Prostate gland (tissue), 2 donors: ENCODE data around the gene GTPBP3. TPM values are rescaled to one million over a fixed set of nuclear protein-coding genes. Genes with fewer than 3 reads are reported as not detected.
"Not testable (repeated sequence)": the region's sequence is repeated elsewhere in the genome, so short reads cannot be mapped to it uniquely, and the experiment has no call there.

Source experiments
- DNase-seq: peaks from one replicate; pipeline ENCODE4 v3.0.0-alpha.2; 2019; ENCODE audit warnings: low spot score
- H3K27ac ChIP-seq, 2 donors: fragments of 200-600 bp; sonication (generic); 2 replicates each; pipeline ENCODE4 v1.5.1; 2017 to 2019
- H3K27me3 ChIP-seq: fragments of 200-600 bp; sonication (generic); replicated peaks from 2 replicates; pipeline ENCODE4 v1.5.1; 2019; ENCODE audit not compliant: insufficient read depth
- H3K36me3 ChIP-seq, 2 donors: fragments of 200-600 bp; sonication (generic); 1 replicate in 1 of 2; 2 replicates in 1 of 2; pipeline versions ENCODE4 v1.5.1 to v1.8.1; 2017 to 2019
- H3K4me1 ChIP-seq: fragments of 200-600 bp; sonication (generic); replicated peaks from 2 replicates; pipeline ENCODE4 v1.5.1; 2019
- H3K4me3 ChIP-seq, 2 donors: fragments of 200-600 bp; sonication (generic); 2 replicates each; pipeline ENCODE4 v1.5.1; 2017 to 2019
- H3K9me3 ChIP-seq: fragments of 200-600 bp; sonication (generic); 2 replicates; pipeline ENCODE4 v1.5.1; 2017
- CTCF ChIP-seq, 4 experiments: fragments of 200-600 bp in 2 of 4; fragments of 450-650 bp in 2 of 4; sonication (generic) in 2 of 4; IDR thresholded peaks; 1 replicate in 3 of 4; 2 replicates in 1 of 4; pipeline ENCODE4 v1.5.1; 2016 to 2019; ENCODE audit warnings: antibody characterized with exemption in 4 of 4, mild to moderate bottlenecking in 2 of 4, moderate library complexity in 2 of 4
- POLR2A ChIP-seq: fragments of 450-650 bp; IDR thresholded peaks from one replicate; pipeline ENCODE4 v1.6.1; 2016; ENCODE audit warnings: antibody characterized with exemption, mild to moderate bottlenecking
- POLR2AphosphoS5 ChIP-seq: sonication (generic); formaldehyde crosslinking; IDR thresholded peaks from one replicate; pipeline ENCODE4 v1.6.1; 2017; ENCODE audit warnings: antibody characterized with exemption
- WGBS: methylation state at CpG from one replicate; pipeline ENCODE4 v1.1.5; 2018; 5-methylcytosine and 5-hydroxymethylcytosine counted together
- intact Hi-C: fragments of 100-400 bp; cut with DNase I; formaldehyde crosslinking; loops from one replicate; pipeline ENCODE4 v1.14.2; 2022
- total RNA-seq, 2 donors: library from RNA; depleted of rRNA; stranded (reverse); fragments of >200 nt; gene quantifications; one replicate each; pipeline ENCODE4 v1.1.0, GENCODE V29; 2016

Gene GTPBP3
- total RNA-seq, 2 donors from 2014 or later = 42.4 to 67.0 TPM

- intact Hi-C loops = loop anchor here (5.0 kb wide), 1 partner anchor 93 kb away; no protein-coding TSS in a partner anchor
- 84% methylated on average over 44 of the region's 48 CpGs for WGBS
- TF ChIP-seq POLR2AphosphoS5 = no peak
- no peak for TF ChIP-seq CTCF (IDR thresholded peaks at IDR 0.05)
- TF ChIP-seq POLR2A = no peak
- H3K9me3 ChIP-seq = no peaks in the 10 kb centered on the region
- no peak overlapping the region for H3K4me3 ChIP-seq
- no peaks in the 10 kb centered on the region for H3K27me3 ChIP-seq
- no peak for DNase-seq
- no peaks in the 10 kb centered on the region for H3K36me3 ChIP-seq
- no peaks in the 10 kb centered on the region for H3K4me1 ChIP-seq
- no peak overlapping the region for H3K27ac ChIP-seq
Measured at GRCh38 chr19:17294051-17294891, 43.1 kb upstream of the GTPBP3 start.

GRCh38 chr19:17295551-17295950 is 41.8 kb upstream of the GTPBP3 start:
- H3K27ac ChIP-seq, H3K4me1 ChIP-seq, H3K27me3 ChIP-seq, H3K36me3 ChIP-seq, intact Hi-C loops, DNase-seq, H3K4me3 ChIP-seq, H3K9me3 ChIP-seq: not testable (repeated sequence)
- WGBS = 97% methylated on average over 6 of the region's 6 CpGs

- H3K9me3 ChIP-seq = no peaks in the 10 kb centered on the region
- no peaks in the 10 kb centered on the region for H3K36me3 ChIP-seq
- no peaks in the 10 kb centered on the region for H3K4me1 ChIP-seq
- no peaks in the 10 kb centered on the region for H3K27me3 ChIP-seq
- WGBS = 68% methylated on average over 4 of the region's 4 CpGs
- no peak for TF ChIP-seq POLR2AphosphoS5
- TF ChIP-seq POLR2A = no peak
- no peak for TF ChIP-seq CTCF (IDR thresholded peaks at IDR 0.05)
- intact Hi-C loops = no loop called here
- H3K27ac ChIP-seq = no peak overlapping the region
- DNase-seq = no peak
- H3K4me3 ChIP-seq = no peak overlapping the region
Measured at GRCh38 chr19:17296273-17296672, 41.1 kb upstream of the GTPBP3 start.

- no peaks in the 10 kb centered on the region for H3K9me3 ChIP-seq
- no peak for DNase-seq
- no peaks in the 10 kb centered on the region for H3K4me1 ChIP-seq
- no peak overlapping the region for H3K4me3 ChIP-seq
- H3K36me3 ChIP-seq = no peaks in the 10 kb centered on the region
- no peak overlapping the region for H3K27ac ChIP-seq
- intact Hi-C loops = no loop called here
- no peak for TF ChIP-seq POLR2A
- WGBS = 92% methylated on average over 6 of the region's 6 CpGs
- H3K27me3 ChIP-seq = no peaks in the 10 kb centered on the region
Measured at GRCh38 chr19:17296976-17297375, 40.4 kb upstream of the GTPBP3 start.

GRCh38 chr19:17300992-17301619 is 36.2 kb upstream of the GTPBP3 start:
- TF ChIP-seq CTCF (IDR thresholded peaks at IDR 0.05) = no peak
- no peak for TF ChIP-seq POLR2A
- TF ChIP-seq POLR2AphosphoS5 = no peak
- peaks cover 2% of the 10 kb centered on the region for H3K4me1 ChIP-seq

More at GRCh38 chr19:17300992-17301619, 36.2 kb upstream of the GTPBP3 start:
- H3K4me3 ChIP-seq = no peak overlapping the region
- H3K36me3 ChIP-seq = no peaks in the 10 kb centered on the region
- H3K9me3 ChIP-seq = no peaks in the 10 kb centered on the region
- DNase-seq = no peak
- no peak overlapping the region for H3K27ac ChIP-seq
- H3K27me3 ChIP-seq = no peaks in the 10 kb centered on the region
- intact Hi-C loops = no loop called here
- 97% methylated on average over 33 of the region's 51 CpGs for WGBS
